ENCODE measurements around the gene TRIM25.

TRIM25 gene

GRCh38 chr17:56890906-56891674 lies 22.8 kb downstream of the TRIM25 start:
- Histone ChIP-seq H3K27me3 (replicated peaks in 2 of 5; ENCODE audit: control insufficient read depth in 4 of 5, insufficient read depth in 5 of 5, low read length in 4 of 5) (no peaks in the 10 kb centered on the region), H3K4me1 (ENCODE audit: control extremely low read depth in 1 of 4, control insufficient read depth in 4 of 4, insufficient read depth in 4 of 4, low read length in 3 of 4) (no peaks in the 10 kb centered on the region), H3K9me3 (ENCODE audit: control extremely low read depth in 1 of 5, control insufficient read depth in 4 of 5, insufficient read depth in 2 of 5, low read depth in 1 of 5, low read length in 4 of 5) (peaks cover 0 to 22% (median 16%) of the 10 kb centered on the region in 5 experiments), H3K27ac (ENCODE audit: insufficient read depth in 1 of 2, low read depth in 1 of 2, low read length in 2 of 2, poor library complexity in 1 of 2, severe bottlenecking in 2 of 2) (no peak overlapping the region), H3K4me3 (ENCODE audit: control insufficient read depth in 1 of 7, extremely low read depth in 1 of 7, insufficient read depth in 4 of 7, low read depth in 2 of 7, low read length in 6 of 7) (no peak overlapping the region), H3K36me3 (ENCODE audit: control insufficient read depth in 4 of 4, insufficient read depth in 4 of 4, low read length in 3 of 4) (peaks cover 40 to 97% (median 80%) of the 10 kb centered on the region in 4 experiments)
- POLR2A ChIA-PET, result no interaction called here
- 100% methylated on average over 2 of the region's 7 CpGs for WGBS (ENCODE audit: insufficient coverage)
- CTCF ChIA-PET, result interaction anchor here (1.0 to 6.2 kb wide), 6 partner anchors 13 to 71 kb away, joined by 3 to 24 read pairs (median 4); no protein-coding TSS in a partner anchor
- DNase-seq, result no peak

- no peaks in the 10 kb centered on the region for H3K27me3 ChIP-seq (replicated peaks in 2 of 5; ENCODE audit: control insufficient read depth in 4 of 5, insufficient read depth in 5 of 5, low read length in 4 of 5)
- ChIA-PET CTCF (interaction anchor here (1.0 to 6.2 kb wide), 4 partner anchors 14 to 71 kb away, joined by 3 to 24 read pairs (median 4); no protein-coding TSS in a partner anchor), POLR2A (no interaction called here)
- peaks cover 0 to 22% (median 16%) of the 10 kb centered on the region in 5 experiments for H3K9me3 ChIP-seq (ENCODE audit: control extremely low read depth in 1 of 5, control insufficient read depth in 4 of 5, insufficient read depth in 2 of 5, low read depth in 1 of 5, low read length in 4 of 5)
- no peak overlapping the region for H3K4me3 ChIP-seq (ENCODE audit: control insufficient read depth in 1 of 7, extremely low read depth in 1 of 7, insufficient read depth in 4 of 7, low read depth in 2 of 7, low read length in 6 of 7)
- no peak overlapping the region for H3K27ac ChIP-seq (ENCODE audit: insufficient read depth in 1 of 2, low read depth in 1 of 2, low read length in 2 of 2, poor library complexity in 1 of 2, severe bottlenecking in 2 of 2)
- no peak for DNase-seq
- H3K4me1 ChIP-seq (ENCODE audit: control extremely low read depth in 1 of 4, control insufficient read depth in 4 of 4, insufficient read depth in 4 of 4, low read length in 3 of 4), result no peaks in the 10 kb centered on the region
- peaks cover 42 to 91% (median 75%) of the 10 kb centered on the region in 4 experiments for H3K36me3 ChIP-seq (ENCODE audit: control insufficient read depth in 4 of 4, insufficient read depth in 4 of 4, low read length in 3 of 4)
- 94% methylated on average over 5 of the region's 6 CpGs for WGBS (ENCODE audit: insufficient coverage)
Measured at GRCh38 chr17:56890390-56890789, 23.5 kb downstream of the TRIM25 start.

DNA sequence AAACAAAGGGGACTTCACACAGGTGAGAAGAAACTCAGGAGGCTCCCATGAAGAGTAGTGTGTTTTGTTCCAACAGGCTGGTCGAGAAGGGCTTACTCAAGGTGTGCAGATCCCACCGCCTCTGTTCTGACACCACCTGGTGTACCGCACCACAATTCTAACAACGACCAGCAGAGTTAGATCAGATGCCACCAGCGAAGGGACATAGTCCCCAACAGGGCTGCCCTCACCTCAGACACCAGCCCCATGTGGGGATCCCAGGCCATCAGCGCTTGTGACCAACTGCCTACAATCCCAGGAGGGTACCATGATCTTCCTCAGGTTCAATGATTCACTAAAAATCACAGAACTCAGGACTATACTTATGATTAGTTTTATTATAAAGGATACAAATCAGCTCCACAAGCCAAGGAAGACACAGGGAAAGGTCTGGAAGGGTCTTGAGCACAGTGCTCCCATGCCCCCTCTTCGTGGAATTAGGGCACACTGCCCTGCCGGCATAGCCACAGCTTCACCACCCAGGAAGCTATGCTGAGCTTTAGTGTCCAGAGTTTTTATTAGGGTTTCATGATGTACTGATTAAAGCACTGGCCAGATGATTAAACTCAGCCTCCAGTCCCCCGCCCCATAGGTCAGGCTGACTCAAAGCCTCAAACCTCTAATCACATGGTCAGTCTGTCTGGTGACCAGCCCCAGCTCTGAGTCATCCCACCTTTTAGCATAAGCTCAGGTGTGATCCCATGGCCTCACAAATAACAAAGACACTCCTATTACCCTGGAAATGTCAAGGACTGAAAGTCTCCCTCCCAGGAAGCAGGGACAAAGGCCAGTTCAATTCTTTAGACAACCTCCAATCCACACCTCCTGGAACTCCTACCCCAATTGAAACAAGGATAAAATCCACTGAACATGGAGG lies 26.0 kb downstream of the TRIM25 start:
- no peaks in the 10 kb centered on the region for H3K4me1 ChIP-seq (ENCODE audit: control extremely low read depth in 1 of 4, control insufficient read depth in 4 of 4, insufficient read depth in 4 of 4, low read length in 3 of 4)
- peaks cover 39 to 68% (median 53%) of the 10 kb centered on the region in 4 experiments for H3K36me3 ChIP-seq (ENCODE audit: control insufficient read depth in 4 of 4, insufficient read depth in 4 of 4, low read length in 3 of 4)
- POLR2A ChIA-PET, result no interaction called here
- no peaks in the 10 kb centered on the region for H3K27me3 ChIP-seq (replicated peaks in 2 of 5; ENCODE audit: control insufficient read depth in 4 of 5, insufficient read depth in 5 of 5, low read length in 4 of 5)
- H3K9me3 ChIP-seq (ENCODE audit: control extremely low read depth in 1 of 5, control insufficient read depth in 4 of 5, insufficient read depth in 2 of 5, low read depth in 1 of 5, low read length in 4 of 5), result peaks cover 0 to 22% (median 16%) of the 10 kb centered on the region in 5 experiments
- no peak overlapping the region for H3K4me3 ChIP-seq (ENCODE audit: control insufficient read depth in 1 of 7, extremely low read depth in 1 of 7, insufficient read depth in 4 of 7, low read depth in 2 of 7, low read length in 6 of 7)
- CTCF ChIA-PET, result interaction anchor here (1.4 kb wide), 1 partner anchor 10 kb away, joined by 4 read pairs; no protein-coding TSS in a partner anchor
- H3K27ac ChIP-seq (ENCODE audit: insufficient read depth in 1 of 2, low read depth in 1 of 2, low read length in 2 of 2, poor library complexity in 1 of 2, severe bottlenecking in 2 of 2), result no peak overlapping the region
- 95% methylated on average over 8 of the region's 9 CpGs for WGBS (ENCODE audit: insufficient coverage)
- DNase-seq, result no peak

GRCh38 chr17:56887105-56887504 lies 26.7 kb downstream of the TRIM25 start:
- POLR2A ChIA-PET, result no interaction called here

GRCh38 chr17:56886288-56886731 lies 27.5 kb downstream of the TRIM25 start:
- ChIA-PET POLR2A (no interaction called here), CTCF (no interaction called here)
- Histone ChIP-seq H3K27me3 (replicated peaks in 2 of 5; ENCODE audit: control insufficient read depth in 4 of 5, insufficient read depth in 5 of 5, low read length in 4 of 5) (no peaks in the 10 kb centered on the region), H3K36me3 (ENCODE audit: control insufficient read depth in 4 of 4, insufficient read depth in 4 of 4, low read length in 3 of 4) (peaks cover 27 to 53% (median 42%) of the 10 kb centered on the region in 4 experiments), H3K9me3 (ENCODE audit: control extremely low read depth in 1 of 5, control insufficient read depth in 4 of 5, insufficient read depth in 2 of 5, low read depth in 1 of 5, low read length in 4 of 5) (peaks cover 0 to 22% (median 16%) of the 10 kb centered on the region in 5 experiments), H3K27ac (ENCODE audit: insufficient read depth in 1 of 2, low read depth in 1 of 2, low read length in 2 of 2, poor library complexity in 1 of 2, severe bottlenecking in 2 of 2) (no peak overlapping the region), H3K4me3 (ENCODE audit: control insufficient read depth in 1 of 7, extremely low read depth in 1 of 7, insufficient read depth in 4 of 7, low read depth in 2 of 7, low read length in 6 of 7) (no peak overlapping the region), H3K4me1 (ENCODE audit: control extremely low read depth in 1 of 4, control insufficient read depth in 4 of 4, insufficient read depth in 4 of 4, low read length in 3 of 4) (no peaks in the 10 kb centered on the region)
- WGBS (ENCODE audit: insufficient coverage), result 55% methylated on average over 1 of the region's 2 CpGs
- no peak for DNase-seq

More at GRCh38 chr17:56887105-56887504, 26.7 kb downstream of the TRIM25 start:
- WGBS (ENCODE audit: insufficient coverage), result 93% methylated on average over 3 of the region's 5 CpGs
- H3K36me3 ChIP-seq (ENCODE audit: control insufficient read depth in 4 of 4, insufficient read depth in 4 of 4, low read length in 3 of 4), result peaks cover 35 to 61% (median 48%) of the 10 kb centered on the region in 4 experiments
- peaks cover 0 to 22% (median 16%) of the 10 kb centered on the region in 5 experiments for H3K9me3 ChIP-seq (ENCODE audit: control extremely low read depth in 1 of 5, control insufficient read depth in 4 of 5, insufficient read depth in 2 of 5, low read depth in 1 of 5, low read length in 4 of 5)
- CTCF ChIA-PET, result no interaction called here
- no peak overlapping the region for H3K27ac ChIP-seq (ENCODE audit: insufficient read depth in 1 of 2, low read depth in 1 of 2, low read length in 2 of 2, poor library complexity in 1 of 2, severe bottlenecking in 2 of 2)
- DNase-seq, result no peak
- H3K4me1 ChIP-seq (ENCODE audit: control extremely low read depth in 1 of 4, control insufficient read depth in 4 of 4, insufficient read depth in 4 of 4, low read length in 3 of 4), result no peaks in the 10 kb centered on the region
- H3K27me3 ChIP-seq (replicated peaks in 2 of 5; ENCODE audit: control insufficient read depth in 4 of 5, insufficient read depth in 5 of 5, low read length in 4 of 5), result no peaks in the 10 kb centered on the region
- H3K4me3 ChIP-seq (ENCODE audit: control insufficient read depth in 1 of 7, extremely low read depth in 1 of 7, insufficient read depth in 4 of 7, low read depth in 2 of 7, low read length in 6 of 7), result no peak overlapping the region

DNA sequence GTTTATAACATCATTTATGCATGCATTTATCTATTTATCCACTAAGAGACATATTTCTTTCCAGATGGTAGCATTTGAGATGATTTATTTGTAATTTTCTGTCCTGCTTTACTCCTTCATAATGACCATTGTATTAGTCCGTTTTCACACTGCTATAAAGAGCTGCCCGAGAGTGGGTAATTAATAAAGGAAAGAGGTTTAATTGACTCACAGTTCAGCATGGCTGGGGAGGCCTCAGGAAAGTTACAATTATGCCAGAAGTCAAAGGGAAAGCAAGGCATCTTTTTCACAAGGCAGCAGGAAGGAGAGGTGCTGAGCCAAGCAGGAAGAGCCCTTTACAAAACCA lies 28.6 kb downstream of the TRIM25 start:
- H3K27me3 ChIP-seq (replicated peaks in 2 of 5; ENCODE audit: control insufficient read depth in 4 of 5, insufficient read depth in 5 of 5, low read length in 4 of 5), result no peaks in the 10 kb centered on the region
- H3K4me3 ChIP-seq (ENCODE audit: control insufficient read depth in 1 of 7, extremely low read depth in 1 of 7, insufficient read depth in 4 of 7, low read depth in 2 of 7, low read length in 6 of 7), result no peak overlapping the region
- no peak overlapping the region for H3K27ac ChIP-seq (ENCODE audit: insufficient read depth in 1 of 2, low read depth in 1 of 2, low read length in 2 of 2, poor library complexity in 1 of 2, severe bottlenecking in 2 of 2)
- H3K4me1 ChIP-seq (ENCODE audit: control extremely low read depth in 1 of 4, control insufficient read depth in 4 of 4, insufficient read depth in 4 of 4, low read length in 3 of 4), result peaks cover 0 to 4% (median 0%) of the 10 kb centered on the region in 4 experiments
- H3K36me3 ChIP-seq (ENCODE audit: control insufficient read depth in 4 of 4, insufficient read depth in 4 of 4, low read length in 3 of 4), result peaks cover 24 to 42% (median 34%) of the 10 kb centered on the region in 4 experiments
- H3K9me3 ChIP-seq (ENCODE audit: control extremely low read depth in 1 of 5, control insufficient read depth in 4 of 5, insufficient read depth in 2 of 5, low read depth in 1 of 5, low read length in 4 of 5), result peaks cover 0 to 22% (median 16%) of the 10 kb centered on the region in 5 experiments
- CTCF ChIA-PET, result interaction anchor here (0.6 kb wide), 1 partner anchor 404 kb away, joined by 3 read pairs; no protein-coding TSS in a partner anchor
- no peak for DNase-seq
- POLR2A ChIA-PET, result no interaction called here
- WGBS (ENCODE audit: insufficient coverage), result 100% methylated on average over 2 of the region's 2 CpGs

Data from common myeloid progenitor, CD34-positive (primary cell).